GM18505 (cell line): ENCODE results near the gene CLIP1.

Experiments used
- ATAC-seq: cut with Tn5 transposase; IDR thresholded peaks from one replicate; pipeline ENCODE4 v1.9.1; 2021; ENCODE audit not compliant: unreplicated experiment
- POLR2A ChIP-seq: IDR thresholded peaks from 4 replicates; pipeline ENCODE4 v1.6.1; 2011; ENCODE audit warnings: borderline replicate concordance; ENCODE audit not compliant: insufficient read depth, insufficient read length; ENCODE audit errors: extremely low read depth

CLIP1 gene

DNA sequence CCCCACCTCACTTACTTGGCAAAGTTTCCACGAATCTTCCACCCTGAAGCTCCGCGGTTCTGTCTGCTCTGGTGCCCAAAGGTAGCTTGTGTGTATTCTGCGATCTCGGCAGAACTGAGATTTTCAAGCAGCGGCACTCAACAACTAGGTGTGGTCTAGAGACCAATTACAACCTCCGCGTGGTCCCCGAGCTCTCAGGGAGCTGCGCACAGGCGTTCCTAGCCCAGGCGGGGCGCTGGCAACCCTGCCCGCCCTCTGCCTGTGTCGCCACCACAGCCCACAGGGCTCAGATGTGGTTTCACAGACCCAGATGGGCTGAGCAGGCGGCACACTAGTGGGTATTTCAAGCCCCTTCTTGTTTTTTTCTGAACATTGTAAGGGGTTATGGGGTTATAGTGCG is 195.1 kb downstream of the CLIP1 start:
- no peak for ATAC-seq

DNA sequence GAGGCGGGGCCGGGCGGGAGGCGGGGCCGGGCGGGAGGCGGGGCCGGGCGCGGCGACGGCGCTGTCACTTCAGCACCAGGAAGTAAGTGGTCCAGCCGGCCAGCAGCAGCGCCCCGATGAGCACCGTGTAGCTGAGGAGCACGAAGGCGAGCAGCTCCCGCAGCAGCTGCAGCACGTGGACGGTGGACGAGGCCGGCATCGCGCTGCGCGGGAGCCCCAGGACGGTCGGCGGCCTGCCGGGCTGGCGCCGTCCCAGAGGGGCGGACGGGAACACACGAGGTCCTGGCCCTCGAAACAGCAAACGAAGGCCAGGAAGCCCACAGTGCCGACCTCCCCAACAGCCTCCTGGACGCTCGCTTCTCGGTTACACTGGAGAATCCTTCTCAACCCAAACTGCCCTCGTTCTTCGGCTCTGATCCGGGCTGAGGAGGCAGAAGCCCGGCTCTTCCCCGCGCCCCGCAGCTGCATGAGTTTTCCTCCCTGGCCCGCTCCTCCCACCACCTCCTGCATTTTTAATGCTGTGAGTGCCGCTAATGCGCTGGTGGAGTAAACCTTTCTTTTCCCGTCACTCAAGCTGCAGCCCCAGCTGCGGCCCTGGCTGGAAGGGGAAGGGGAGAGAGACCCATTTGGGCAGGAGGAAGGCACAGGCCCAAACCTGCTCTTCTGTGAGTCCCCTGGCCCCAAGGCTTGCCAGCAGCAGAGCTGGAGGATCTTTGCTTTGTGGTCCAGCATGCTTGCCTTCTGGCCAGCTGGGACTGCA is 195.9 kb downstream of the CLIP1 start:
- no peak for TF ChIP-seq POLR2A
- ATAC-seq = no peak

More for the DNA sequence above, 195.1 kb downstream of the CLIP1 start:
- TF ChIP-seq POLR2A = no peak

DNA sequence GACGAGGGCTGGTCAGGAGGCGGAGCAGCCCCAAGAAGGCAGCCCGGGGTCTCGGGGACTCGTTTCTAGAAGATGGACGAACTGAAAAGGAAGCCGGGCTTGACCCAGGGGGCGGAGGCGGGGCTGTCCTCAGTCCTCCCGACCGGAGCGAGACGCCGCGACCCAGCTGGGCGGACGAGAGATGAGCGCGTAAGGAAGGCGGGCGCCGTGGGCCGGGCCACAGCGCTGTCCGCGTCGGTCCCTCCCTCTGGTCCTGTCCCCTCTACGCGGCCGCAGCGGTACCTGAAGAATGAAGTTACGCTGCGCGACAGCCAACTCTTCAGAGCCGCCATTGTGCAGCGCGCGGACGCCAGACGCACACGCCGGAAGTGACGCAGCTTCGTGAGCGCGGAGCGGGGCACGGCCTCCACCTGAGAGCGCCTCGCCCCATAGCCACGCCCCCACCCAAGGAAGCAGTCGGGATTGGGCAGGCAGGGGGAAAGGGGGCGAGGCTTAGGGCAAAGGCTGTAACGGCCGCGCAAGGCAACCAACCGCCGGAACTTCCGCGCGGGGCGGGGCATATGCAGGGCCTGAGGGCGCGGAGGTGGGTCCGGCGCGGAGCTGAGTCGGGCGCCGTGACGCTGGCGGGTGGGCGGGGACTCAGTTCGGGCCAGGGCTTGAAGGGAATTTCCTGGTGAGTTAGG is 196.6 kb downstream of the CLIP1 start, which contains the start of gene DIABLO:
DIABLO (minus strand) TSS at position 370 of the 683 bp plus-strand sequence; CDS start at position 332, 38 bp downstream.
- ATAC-seq = peak; percentile 90
- TF ChIP-seq POLR2A = peak; percentile 94
